Testis (tissue), 3 donors: ENCODE results near the gene PARL. TPM values are rescaled to one million over a fixed set of nuclear protein-coding genes. Genes with fewer than 3 reads are reported as not detected.

ENCODE experiments used
- DNase-seq: peaks from one replicate; pipeline ENCODE4 v3.0.0-alpha.2; 2019
- H3K27ac ChIP-seq, 2 donors: fragments of 200-600 bp; sonication (generic); one replicate each; pipeline ENCODE4 v1.5.1; 2019
- H3K27me3 ChIP-seq: fragments of 200-600 bp; sonication (generic); one replicate; pipeline ENCODE4 v1.5.1; 2019
- H3K36me3 ChIP-seq: fragments of 200-600 bp; sonication (generic); one replicate; pipeline ENCODE4 v1.5.1; 2017; ENCODE audit warnings: low read depth; ENCODE audit errors: missing control alignments
- H3K4me1 ChIP-seq: fragments of 200-600 bp; sonication (generic); one replicate; pipeline ENCODE4 v1.5.1; 2019
- H3K4me3 ChIP-seq, 2 donors: fragments of 200-600 bp; sonication (generic); one replicate each; pipeline ENCODE4 v1.5.1; 2017 to 2019
- H3K9me3 ChIP-seq: fragments of 200-600 bp; sonication (generic); one replicate; pipeline ENCODE4 v1.5.1; 2017
- POLR2A ChIP-seq: fragments of 450-650 bp; IDR thresholded peaks from one replicate; pipeline ENCODE4 v1.6.1; 2017; ENCODE audit warnings: antibody characterized with exemption, mild to moderate bottlenecking, moderate library complexity
- WGBS, 2 donors: methylation state at CpG; one replicate each; pipeline ENCODE4 v1.1.5; 2018; 5-methylcytosine and 5-hydroxymethylcytosine counted together
- intact Hi-C: fragments of 100-400 bp; cut with DNase I; formaldehyde crosslinking; loops from one replicate; pipeline ENCODE4 v1.15.1; 2023; ENCODE audit warnings: low total_unique reads
- polyA plus RNA-seq: library from polyadenylated mRNA; stranded (reverse); fragments of 350-450 nt; fragmentation: Illumina TruSeq; extraction: RNeasy Lipid Tissue Mini Kit (QIAGEN cat#74804); gene quantifications from one replicate; pipeline ENCODE4 v1.2.3, GENCODE V29; 2014; ENCODE audit warnings: low read depth, low replicate concordance; ENCODE audit not compliant: insufficient read depth
- total RNA-seq, 2 donors: library from RNA; depleted of rRNA; stranded (reverse); fragments of >200 nt; gene quantifications; one replicate each; pipeline ENCODE4 v1.2.3, GENCODE V29; 2016
- TF ChIP-seq, protein P1 (sequence below), 3 experiments: fragments of 450-650 bp in 2 of 3; fragments of 200-600 bp in 1 of 3; sonication (generic) in 1 of 3; IDR thresholded peaks; one replicate each; pipeline ENCODE4 v1.5.1; 2016 to 2019; ENCODE audit warnings: antibody characterized with exemption in 3 of 3, mild to moderate bottlenecking in 2 of 3, moderate library complexity in 1 of 3

Gene PARL
- total and polyA plus RNA-seq, 3 donors from 2014 or later, result 55.5 to 64.2 (median 57.6) TPM

DNA sequence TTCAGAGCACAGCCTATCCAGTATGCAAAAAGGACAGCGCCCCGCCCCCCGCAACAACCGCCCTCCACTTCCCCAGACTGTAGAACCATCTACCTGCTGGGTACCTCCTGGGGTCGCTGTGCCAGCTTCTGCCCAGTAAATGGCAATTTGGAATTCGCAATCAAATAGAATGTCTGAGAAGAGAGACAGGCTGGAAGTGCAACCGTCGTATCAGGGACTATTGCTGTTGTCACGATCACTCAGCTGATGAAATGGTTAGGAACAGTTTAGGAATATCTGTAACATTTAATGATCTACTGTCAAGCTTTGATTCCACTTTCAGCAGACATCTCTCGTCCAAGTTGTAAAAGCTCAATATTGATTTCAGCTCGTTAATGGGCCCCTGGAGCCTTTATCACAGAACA is 13.3 kb upstream of the PARL start:
- no peaks in the 10 kb centered on the region for H3K4me1 ChIP-seq

GRCh38 chr3:183897606-183898005 is 12.9 kb upstream of the PARL start:
- H3K36me3 ChIP-seq, result no peaks in the 10 kb centered on the region
- no peaks in the 10 kb centered on the region for H3K27me3 ChIP-seq
- H3K4me1 ChIP-seq, result no peaks in the 10 kb centered on the region
- no peaks in the 10 kb centered on the region for H3K9me3 ChIP-seq
- TF ChIP-seq, protein P1, sequence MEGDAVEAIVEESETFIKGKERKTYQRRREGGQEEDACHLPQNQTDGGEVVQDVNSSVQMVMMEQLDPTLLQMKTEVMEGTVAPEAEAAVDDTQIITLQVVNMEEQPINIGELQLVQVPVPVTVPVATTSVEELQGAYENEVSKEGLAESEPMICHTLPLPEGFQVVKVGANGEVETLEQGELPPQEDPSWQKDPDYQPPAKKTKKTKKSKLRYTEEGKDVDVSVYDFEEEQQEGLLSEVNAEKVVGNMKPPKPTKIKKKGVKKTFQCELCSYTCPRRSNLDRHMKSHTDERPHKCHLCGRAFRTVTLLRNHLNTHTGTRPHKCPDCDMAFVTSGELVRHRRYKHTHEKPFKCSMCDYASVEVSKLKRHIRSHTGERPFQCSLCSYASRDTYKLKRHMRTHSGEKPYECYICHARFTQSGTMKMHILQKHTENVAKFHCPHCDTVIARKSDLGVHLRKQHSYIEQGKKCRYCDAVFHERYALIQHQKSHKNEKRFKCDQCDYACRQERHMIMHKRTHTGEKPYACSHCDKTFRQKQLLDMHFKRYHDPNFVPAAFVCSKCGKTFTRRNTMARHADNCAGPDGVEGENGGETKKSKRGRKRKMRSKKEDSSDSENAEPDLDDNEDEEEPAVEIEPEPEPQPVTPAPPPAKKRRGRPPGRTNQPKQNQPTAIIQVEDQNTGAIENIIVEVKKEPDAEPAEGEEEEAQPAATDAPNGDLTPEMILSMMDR (IDR thresholded peaks at IDR 0.05), result no peak
- TF ChIP-seq POLR2A, result no peak
- intact Hi-C loops, result loop anchor here (10.0 kb wide), 2 partner anchors 117 to 347 kb away; partner anchors contain the start of genes ABCC5, ALG3 and EEF1AKMT4
- 81 to 93% methylated on average over 4 of the region's 4 CpGs for WGBS, 2 donors
- no peak overlapping the region for H3K27ac ChIP-seq
- no peak overlapping the region for H3K4me3 ChIP-seq
- DNase-seq, result no peak

More for the DNA sequence above, 13.3 kb upstream of the PARL start:
- 76% methylated on average over 11 of the region's 11 CpGs for WGBS, 2 donors
- no peak for DNase-seq
- Histone ChIP-seq H3K36me3 (no peaks in the 10 kb centered on the region), H3K9me3 (no peaks in the 10 kb centered on the region), H3K27ac (no peak overlapping the region), H3K27me3 (no peaks in the 10 kb centered on the region), H3K4me3 (no peak overlapping the region)
- no peak for TF ChIP-seq POLR2A
- TF ChIP-seq, protein P1 (IDR thresholded peaks at IDR 0.05), result no peak
- intact Hi-C loops, result loop anchor here (10.0 kb wide), 2 partner anchors 117 to 347 kb away; partner anchors contain the start of genes ABCC5, ALG3 and EEF1AKMT4

GRCh38 chr3:183896610-183897009 is 11.9 kb upstream of the PARL start:
- Histone ChIP-seq H3K9me3 (no peaks in the 10 kb centered on the region), H3K4me3 (no peak overlapping the region), H3K27ac (no peak overlapping the region), H3K4me1 (no peaks in the 10 kb centered on the region), H3K27me3 (no peaks in the 10 kb centered on the region), H3K36me3 (no peaks in the 10 kb centered on the region)
- no peak for TF ChIP-seq POLR2A
- TF ChIP-seq, protein P1 (IDR thresholded peaks at IDR 0.05), result no peak
- 59 to 65% methylated on average over 2 of the region's 2 CpGs for WGBS, 2 donors
- intact Hi-C loops, result loop anchor here (10.0 kb wide), 2 partner anchors 118 to 348 kb away; partner anchors contain the start of genes ABCC5, ALG3 and EEF1AKMT4
- DNase-seq, result no peak

DNA sequence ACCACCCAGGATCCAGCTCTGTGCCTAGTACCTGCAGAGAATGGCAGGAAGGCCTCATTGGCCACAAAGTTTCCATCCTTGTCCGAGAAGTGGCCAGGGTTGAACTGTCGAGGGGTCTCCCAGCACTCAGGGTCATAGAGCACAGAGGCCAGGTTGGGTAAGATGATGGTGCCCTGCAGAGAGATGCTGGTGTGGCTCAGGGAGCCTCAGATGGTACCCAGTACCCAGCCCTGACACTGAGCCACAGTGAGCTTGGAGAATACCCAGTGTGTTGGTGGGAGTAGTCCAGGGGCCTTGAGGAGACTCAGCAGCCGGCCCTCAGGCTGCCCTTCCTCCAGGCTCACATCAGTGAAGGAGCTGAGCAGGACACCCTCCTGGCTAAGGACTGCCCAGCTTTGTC is 11.5 kb upstream of the PARL start:
- intact Hi-C loops, result loop anchor here (10.0 kb wide), 2 partner anchors 119 to 349 kb away; partner anchors contain the start of genes ABCC5, ALG3 and EEF1AKMT4
- Histone ChIP-seq H3K36me3 (no peaks in the 10 kb centered on the region), H3K27me3 (no peaks in the 10 kb centered on the region), H3K9me3 (no peaks in the 10 kb centered on the region), H3K27ac (no peak overlapping the region), H3K4me3 (no peak overlapping the region), H3K4me1 (no peaks in the 10 kb centered on the region)
- no peak for TF ChIP-seq POLR2A
- TF ChIP-seq, protein P1 (IDR thresholded peaks at IDR 0.05), result no peak
- no peak for DNase-seq
- WGBS, 2 donors, result 77 to 83% methylated on average over 2 to 3 of the region's 3 CpGs

- WGBS, 2 donors, result 82 to 95% methylated on average over 2 to 6 of the region's 6 CpGs
- H3K27me3 ChIP-seq, result no peaks in the 10 kb centered on the region
- TF ChIP-seq, protein P1 (IDR thresholded peaks at IDR 0.05), result no peak
- TF ChIP-seq POLR2A, result no peak
These were observed 11.1 kb upstream of the PARL start for GRCh38 chr3:183895774-183896173.

More at GRCh38 chr3:183895774-183896173, 11.1 kb upstream of the PARL start:
- Histone ChIP-seq H3K27ac (no peak overlapping the region), H3K36me3 (no peaks in the 10 kb centered on the region), H3K9me3 (no peaks in the 10 kb centered on the region), H3K4me3 (no peak overlapping the region), H3K4me1 (no peaks in the 10 kb centered on the region)
- no peak for DNase-seq
- intact Hi-C loops, result loop anchor here (10.0 kb wide), 2 partner anchors 119 to 349 kb away; partner anchors contain the start of genes ABCC5, ALG3 and EEF1AKMT4
